HG03378 (cell line): ENCODE data around the gene DNAJA2.

Source experiments
- ATAC-seq: cut with Tn5 transposase; IDR thresholded peaks from one replicate; pipeline ENCODE4 v1.9.1; 2021; ENCODE audit warnings: mild to moderate bottlenecking, moderate library complexity; ENCODE audit not compliant: unreplicated experiment

Gene DNAJA2

GRCh38 chr16:46906360-46907060 is 67.0 kb downstream of the DNAJA2 start:
- ATAC-seq, result no peak
